Esophagus muscularis mucosa (tissue), 4 donors: ENCODE results near the gene ALKBH6. TPM values are rescaled to one million over a fixed set of nuclear protein-coding genes. Genes with fewer than 3 reads are reported as not detected.

Source experiments
- DNase-seq: peaks from one replicate; pipeline ENCODE4 v3.0.0-alpha.2; 2017; ENCODE audit errors: extremely low spot score
- H3K27ac ChIP-seq, 4 donors: fragments of 200-600 bp; sonication (generic); replicated peaks in 1 of 4; 1 replicate in 3 of 4; 2 replicates in 1 of 4; pipeline ENCODE4 v1.5.1; 2016 to 2019; ENCODE audit warnings: mild to moderate bottlenecking in 1 of 4
- H3K27me3 ChIP-seq, 4 donors: fragments of 200-600 bp; sonication (generic); one replicate each; pipeline versions ENCODE4 v1.5.1 to v1.6.0; 2016 to 2019
- H3K36me3 ChIP-seq, 4 donors: fragments of 200-600 bp; sonication (generic); one replicate each; pipeline ENCODE4 v1.5.1; 2016 to 2019
- H3K4me1 ChIP-seq, 4 donors: fragments of 200-600 bp; sonication (generic); one replicate each; pipeline ENCODE4 v1.5.1; 2016 to 2019
- H3K4me3 ChIP-seq, 4 donors: fragments of 200-600 bp; sonication (generic); 1 replicate in 2 of 4; 2 replicates in 2 of 4; pipeline ENCODE4 v1.5.1; 2016 to 2019; ENCODE audit warnings: mild to moderate bottlenecking in 4 of 4, moderate library complexity in 1 of 4
- H3K9me3 ChIP-seq, 4 donors: fragments of 200-600 bp; sonication (generic); 1 replicate in 3 of 4; 2 replicates in 1 of 4; pipeline ENCODE4 v1.5.1; 2016 to 2019
- CTCF ChIP-seq, 3 experiments: fragments of 200-600 bp in 2 of 3; fragments of 450-650 bp in 1 of 3; sonication (generic) in 2 of 3; IDR thresholded peaks; one replicate each; pipeline ENCODE4 v1.5.1; 2017 to 2019; ENCODE audit warnings: antibody characterized with exemption in 3 of 3, mild to moderate bottlenecking in 2 of 3, moderate library complexity in 1 of 3
- EP300 ChIP-seq: sonication (generic); formaldehyde crosslinking; IDR thresholded peaks from one replicate; pipeline ENCODE4 v1.6.1; 2017; ENCODE audit warnings: antibody characterized with exemption
- POLR2A ChIP-seq: fragments of 450-650 bp; IDR thresholded peaks from one replicate; pipeline ENCODE4 v1.6.1; 2017; ENCODE audit warnings: antibody characterized with exemption, moderate library complexity, mild to moderate bottlenecking, low read depth
- POLR2AphosphoS5 ChIP-seq, 2 donors: sonication (generic); formaldehyde crosslinking; IDR thresholded peaks; one replicate each; pipeline ENCODE4 v1.6.1; 2017; ENCODE audit warnings: antibody characterized with exemption in 2 of 2
- WGBS: methylation state at CpG from one replicate; pipeline ENCODE4 v1.1.5; 2018; 5-methylcytosine and 5-hydroxymethylcytosine counted together
- intact Hi-C: fragments of 100-400 bp; cut with DNase I; formaldehyde crosslinking; loops from one replicate; pipeline ENCODE4 v1.15.1; 2023
- total RNA-seq, 4 donors: library from RNA; depleted of rRNA; stranded (reverse); fragments of >200 nt; gene quantifications; one replicate each; pipeline versions ENCODE4 v1.1.0 to v1.2.1, GENCODE V29; 2016

ALKBH6 gene
- total RNA-seq, 4 donors from 2014 or later, result 27.0 to 43.6 (median 35.5) TPM

GRCh38 chr19:36030264-36031148, 16.5 kb upstream of the ALKBH6 start:
- TF ChIP-seq CTCF (IDR thresholded peaks at IDR 0.05), result peak in 1 of 3 experiments; percentile 16
- no peak for TF ChIP-seq POLR2AphosphoS5 (IDR thresholded peaks at IDR 0.05)
- no peak for TF ChIP-seq EP300
- H3K36me3 ChIP-seq, result peaks cover 0 to 41% (median 24%) of the 10 kb centered on the region in 4 donors
- peaks cover 13 to 34% (median 22%) of the 10 kb centered on the region in 4 donors for H3K4me1 ChIP-seq
- DNase-seq, result no peak
- no peaks in the 10 kb centered on the region for H3K27me3 ChIP-seq
- intact Hi-C loops, result no loop called here
- H3K9me3 ChIP-seq, result no peaks in the 10 kb centered on the region
- H3K27ac ChIP-seq, result peak overlapping the region in 1 of 4 donors; percentile 21
- no peak overlapping the region for H3K4me3 ChIP-seq
- WGBS, result 87% methylated on average over 7 of the region's 8 CpGs

- Histone ChIP-seq H3K36me3 (peaks cover 10 to 53% (median 30%) of the 10 kb centered on the region in 4 donors), H3K4me3 (no peak overlapping the region), H3K27ac (no peak overlapping the region), H3K4me1 (peaks cover 13 to 32% (median 22%) of the 10 kb centered on the region in 4 donors), H3K9me3 (no peaks in the 10 kb centered on the region), H3K27me3 (no peaks in the 10 kb centered on the region)
- 78% methylated on average over 8 of the region's 10 CpGs for WGBS
- TF ChIP-seq POLR2AphosphoS5 (IDR thresholded peaks at IDR 0.05) (no peak), EP300 (no peak), POLR2A (no peak), CTCF (IDR thresholded peaks at IDR 0.05) (no peak)
- intact Hi-C loops, result no loop called here
- DNase-seq, result no peak
These were observed 14.5 kb upstream of the ALKBH6 start for GRCh38 chr19:36028313-36029041.

- no peak overlapping the region for H3K27ac ChIP-seq
- peaks cover 9 to 24% (median 15%) of the 10 kb centered on the region in 4 donors for H3K4me1 ChIP-seq
- peaks cover 14 to 61% (median 34%) of the 10 kb centered on the region in 4 donors for H3K36me3 ChIP-seq
- no peaks in the 10 kb centered on the region for H3K9me3 ChIP-seq
- H3K4me3 ChIP-seq, result no peak overlapping the region
- no peaks in the 10 kb centered on the region for H3K27me3 ChIP-seq
- WGBS, result 90% methylated on average over 6 of the region's 6 CpGs
- DNase-seq, result no peak
- TF ChIP-seq CTCF (IDR thresholded peaks at IDR 0.05) (no peak), POLR2A (no peak), POLR2AphosphoS5 (IDR thresholded peaks at IDR 0.05) (no peak), EP300 (no peak)
- intact Hi-C loops, result no loop called here
These were observed 13.7 kb upstream of the ALKBH6 start for GRCh38 chr19:36027696-36028095.

- Histone ChIP-seq H3K9me3 (no peaks in the 10 kb centered on the region), H3K4me1 (peaks cover 0 to 10% (median 4%) of the 10 kb centered on the region in 4 donors), H3K36me3 (peaks cover 14 to 75% (median 43%) of the 10 kb centered on the region in 4 donors), H3K27ac (no peak overlapping the region), H3K4me3 (no peak overlapping the region), H3K27me3 (no peaks in the 10 kb centered on the region)
- 92% methylated on average over 36 of the region's 49 CpGs for WGBS
- TF ChIP-seq CTCF (IDR thresholded peaks at IDR 0.05) (no peak), POLR2A (no peak), POLR2AphosphoS5 (IDR thresholded peaks at IDR 0.05) (no peak), EP300 (no peak)
- intact Hi-C loops, result no loop called here
- no peak for DNase-seq
These were observed 12.3 kb upstream of the ALKBH6 start for GRCh38 chr19:36026091-36026876.
